Stimulated activated CD4-positive, alpha-beta T cell treated with anti-CD3 and anti-CD28 coated beads, Interleukin-12 subunit alpha, Interleukin-12 subunit beta, amount 100 ng/mL, for 48 hours (primary cell): ENCODE data around the gene TIMP2.
"Not testable (repeated sequence)": the region's sequence is repeated elsewhere in the genome, so short reads cannot be mapped to it uniquely, and the experiment has no call there.

ENCODE experiments used
- DNase-seq, 3 donors: peaks; one replicate each; pipeline ENCODE4 v3.0.0-alpha.2; 2020; ENCODE audit warnings: low read depth in 2 of 3, low spot score in 1 of 3

TIMP2 gene

DNA sequence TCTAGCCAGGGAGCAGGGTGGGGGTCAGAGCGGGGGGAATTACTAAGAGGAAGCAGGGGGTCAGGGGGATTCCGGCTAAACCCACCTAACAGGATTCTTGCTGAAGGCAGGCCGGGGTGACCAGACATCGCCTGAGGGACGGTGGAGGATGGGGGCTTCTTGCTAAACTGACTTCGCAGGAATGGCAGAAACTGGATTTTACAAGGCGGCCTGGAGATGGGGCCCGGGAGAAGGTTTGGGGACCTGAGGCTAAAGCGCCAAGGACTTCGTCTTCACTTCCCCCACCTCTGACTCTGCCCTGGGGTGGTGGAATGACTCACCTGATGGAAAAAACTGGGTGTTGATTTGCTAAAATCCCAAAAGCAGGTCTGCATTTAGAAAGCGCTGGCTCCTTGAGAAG, 31.1 kb upstream of the TIMP2 start:
- DNase-seq, result no peak

- DNase-seq, result no peak
Observed at GRCh38 chr17:78954684-78955083, 29.5 kb upstream of the TIMP2 start.

GRCh38 chr17:78953356-78954350, 28.5 kb upstream of the TIMP2 start:
- no peak for DNase-seq

- no peak for DNase-seq
Observed at GRCh38 chr17:78952706-78953105, 27.5 kb upstream of the TIMP2 start.

GRCh38 chr17:78951967-78952551, 26.9 kb upstream of the TIMP2 start:
- DNase-seq, result no peak

- DNase-seq, result no peak
Observed at GRCh38 chr17:78950870-78951269, 25.7 kb upstream of the TIMP2 start.

DNA sequence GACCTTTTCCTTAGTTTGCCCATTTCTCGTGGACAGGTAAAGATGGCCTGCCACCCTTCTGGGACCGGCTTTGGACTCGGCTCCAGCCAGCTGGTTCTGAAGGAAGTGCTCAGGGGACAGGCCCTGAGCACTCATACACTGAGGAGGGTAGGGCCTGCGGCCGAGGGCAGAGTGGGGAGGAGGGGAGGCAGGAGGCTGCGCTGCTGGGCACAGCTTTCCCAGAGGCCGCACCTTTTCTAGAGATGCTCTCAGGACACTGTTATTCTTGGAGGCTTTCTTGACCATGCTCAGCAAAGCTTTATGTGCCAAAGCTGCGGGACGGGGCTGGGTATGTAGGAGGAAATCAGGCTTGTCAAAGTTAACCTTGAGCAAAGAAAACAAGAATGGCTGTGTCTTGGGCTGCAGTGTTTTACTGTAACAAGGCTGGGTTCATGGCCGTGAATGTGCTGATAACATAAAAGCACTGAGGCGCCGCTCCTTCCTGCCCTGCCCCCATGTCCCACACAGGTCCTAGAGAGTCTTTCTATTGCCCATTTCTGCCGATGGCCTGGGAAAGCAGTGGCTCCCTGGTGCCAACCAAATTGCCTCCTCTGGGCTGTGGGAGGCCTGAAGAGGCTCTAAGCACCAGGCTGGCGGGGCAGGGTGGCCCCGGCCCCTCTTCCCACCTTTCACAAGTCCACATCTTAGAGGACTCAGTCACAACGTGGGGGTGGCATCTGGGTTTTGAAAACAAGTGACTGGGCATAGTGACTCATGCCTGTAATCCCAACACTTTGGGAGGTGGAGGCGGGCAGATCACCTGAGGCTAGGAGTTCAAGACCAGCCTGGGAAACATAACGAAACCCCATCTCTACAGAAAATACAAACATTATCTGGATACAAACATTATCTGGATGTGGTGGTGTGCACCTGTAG, 22.3 kb upstream of the TIMP2 start:
- no peak for DNase-seq

GRCh38 chr17:78946631-78947030, 21.4 kb upstream of the TIMP2 start:
- DNase-seq, result no peak

DNA sequence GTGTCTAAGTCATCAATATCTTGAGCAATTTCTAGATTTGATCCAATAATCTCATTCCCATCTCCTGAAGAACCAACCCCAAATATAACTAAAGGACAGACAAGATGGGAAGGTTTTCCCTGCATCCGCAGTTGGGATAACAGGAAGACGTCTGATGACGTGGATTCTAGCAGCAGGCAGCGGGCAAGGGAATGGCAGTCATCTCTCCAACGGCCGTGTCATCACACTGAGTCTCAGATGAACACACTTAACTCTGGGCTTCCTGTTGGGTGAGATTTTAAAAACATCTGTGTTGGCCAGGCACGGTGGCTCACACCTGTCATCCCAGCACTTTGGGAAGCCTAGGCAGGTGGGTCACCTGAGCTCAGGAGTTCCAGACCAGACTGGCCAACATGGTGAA, 20.9 kb upstream of the TIMP2 start:
- DNase-seq, result no peak

DNA sequence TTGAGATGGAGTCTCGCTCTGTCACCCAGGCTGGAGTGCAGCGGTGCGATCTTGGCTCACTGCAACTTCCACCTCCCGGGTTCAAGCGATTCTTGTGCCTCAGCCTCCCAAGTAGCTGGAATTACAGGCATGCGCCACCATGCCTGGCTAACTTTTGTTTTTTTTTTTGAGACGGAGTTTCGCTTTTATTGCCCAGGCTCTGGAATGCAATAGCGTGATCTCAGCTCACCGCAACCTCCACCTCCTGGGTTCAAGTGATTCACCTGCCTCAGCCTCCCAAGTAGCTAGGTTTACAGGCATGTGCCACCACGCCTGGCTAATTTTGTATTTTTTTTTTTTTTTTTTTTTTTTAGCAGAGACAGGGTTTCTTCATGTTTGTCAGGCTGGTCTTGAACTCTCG, 20.3 kb upstream of the TIMP2 start:
- DNase-seq, result not testable (repeated sequence)

- no peak for DNase-seq
Observed at GRCh38 chr17:78944956-78945355, 19.8 kb upstream of the TIMP2 start.

DNA sequence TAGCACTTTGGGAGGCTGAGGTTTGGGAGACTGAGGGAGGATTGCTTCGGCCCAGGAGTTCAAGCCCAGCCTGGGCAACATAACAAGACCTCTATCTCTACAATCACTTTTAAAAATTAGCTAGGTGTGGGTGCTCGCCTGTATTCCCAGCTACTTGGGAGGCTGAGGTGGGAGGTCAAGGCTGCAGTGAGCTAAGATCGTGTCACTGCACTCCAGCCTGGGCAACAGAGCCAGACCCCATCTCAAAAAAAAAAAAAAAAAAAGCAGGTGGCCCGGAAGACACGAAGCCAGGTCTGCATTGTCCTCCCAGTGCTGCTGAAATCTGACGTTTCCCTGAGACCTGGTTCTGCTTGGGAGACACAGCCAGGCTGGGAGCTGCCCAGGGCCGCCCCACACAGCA, 18.8 kb upstream of the TIMP2 start:
- no peak for DNase-seq

DNA sequence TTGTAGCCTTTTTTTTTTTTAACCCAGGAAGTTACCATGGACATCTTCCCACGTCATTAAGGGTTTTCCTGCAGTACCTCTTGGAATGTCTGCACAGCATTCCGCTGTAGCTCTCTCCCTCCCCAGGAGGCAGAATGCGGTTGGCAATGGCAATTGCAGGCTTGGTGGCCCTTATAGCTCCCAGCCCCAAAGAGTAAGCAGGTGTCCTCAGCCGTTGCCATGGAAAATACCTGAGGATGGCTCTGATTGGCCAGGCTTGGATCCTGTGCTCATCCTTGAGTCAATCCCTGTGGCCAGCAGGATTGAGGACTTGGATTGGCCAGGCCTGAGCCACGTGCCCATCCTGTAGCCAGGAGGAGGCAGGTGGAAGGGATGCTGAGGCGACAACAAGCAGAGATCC, 15.5 kb upstream of the TIMP2 start:
- no peak for DNase-seq

DNA sequence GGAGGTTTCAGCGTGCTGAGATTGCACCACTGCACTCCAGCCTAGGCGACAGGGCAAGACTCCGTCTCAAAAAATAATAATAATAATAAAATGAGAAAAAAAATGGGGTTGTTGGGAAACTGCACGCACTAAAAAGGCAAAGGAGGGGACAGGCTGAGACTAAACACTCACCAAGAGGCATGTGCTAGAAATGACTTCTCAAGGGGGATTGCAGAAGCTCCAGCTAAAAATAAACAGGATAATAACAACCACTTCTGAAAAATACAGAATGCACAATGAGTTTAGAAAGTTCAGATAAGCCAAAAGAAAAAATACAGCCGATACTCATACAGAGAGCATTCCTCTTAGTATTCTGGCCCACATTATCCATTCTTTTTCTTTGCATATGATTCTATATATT, 15.1 kb upstream of the TIMP2 start:
- no peak for DNase-seq

DNA sequence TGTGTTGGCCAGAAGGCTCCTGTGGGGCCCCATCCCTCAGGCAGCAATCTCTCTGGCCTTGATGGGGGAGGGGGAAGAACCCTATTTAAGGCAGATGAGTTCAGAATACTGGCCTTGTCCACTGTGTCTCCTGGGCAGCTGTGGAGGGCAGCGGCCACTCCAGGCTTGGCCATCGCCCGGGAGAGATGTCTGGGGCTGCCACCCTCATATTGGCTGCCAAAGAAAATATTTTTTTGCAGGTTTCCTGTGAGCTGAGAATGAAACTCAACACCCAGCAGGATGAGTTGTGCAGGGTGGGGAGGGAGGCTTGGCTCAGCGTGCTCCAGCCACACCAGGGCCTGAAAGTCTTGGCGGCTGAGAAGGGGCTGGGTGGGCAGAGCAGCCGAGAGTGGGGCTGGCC, 14.4 kb upstream of the TIMP2 start:
- no peak for DNase-seq

- no peak for DNase-seq
Observed at GRCh38 chr17:78937561-78937960, 12.4 kb upstream of the TIMP2 start.

GRCh38 chr17:78935419-78936323, 10.5 kb upstream of the TIMP2 start:
- no peak for DNase-seq

- no peak for DNase-seq
Observed at GRCh38 chr17:78934681-78935418, 9.7 kb upstream of the TIMP2 start.

DNA sequence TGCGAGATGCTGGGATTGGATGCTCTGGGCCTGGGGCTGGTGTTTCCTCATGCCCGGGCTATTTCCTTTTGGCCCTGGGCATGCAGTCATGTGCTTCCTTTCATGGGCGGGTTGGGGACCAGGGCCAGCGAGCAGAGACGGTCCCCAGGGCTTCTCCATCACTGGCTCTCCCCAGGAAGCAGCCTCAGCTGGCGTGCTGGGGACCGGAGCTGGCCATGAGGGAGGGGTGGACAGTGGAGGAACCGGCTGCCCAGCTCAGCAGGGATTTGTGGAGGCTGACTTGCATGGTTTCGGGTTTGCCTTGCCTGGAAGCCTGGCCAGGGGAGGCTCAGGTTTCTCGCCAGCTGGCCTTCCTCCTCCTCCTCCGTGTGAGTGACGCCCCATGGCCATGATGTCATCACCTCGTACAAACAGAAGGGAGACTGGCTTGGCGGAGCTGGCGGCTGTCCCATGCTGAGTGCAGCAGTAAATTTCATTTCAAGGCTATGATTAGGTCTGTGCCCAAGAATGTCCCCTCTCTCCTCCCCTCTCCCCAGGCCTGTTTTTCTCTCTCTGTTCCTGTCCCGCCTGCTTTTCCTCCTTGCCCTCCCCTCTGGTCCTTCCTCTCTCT, 8.9 kb upstream of the TIMP2 start:
- DNase-seq, result no peak
